GM20000 (cell line): ENCODE measurements around the gene RNU11.
"Not testable (repeated sequence)": the region's sequence is repeated elsewhere in the genome, so short reads cannot be mapped to it uniquely, and the experiment has no call there.

Experiments
- DNase-seq: peaks from one replicate; pipeline ENCODE4 v3.0.0; 2012; ENCODE audit warnings: low spot score
- CTCF ChIP-seq: IDR thresholded peaks from 2 replicates; pipeline ENCODE4 v1.5.1; 2012; ENCODE audit warnings: mild to moderate bottlenecking, control low read depth; ENCODE audit errors: extremely low read depth, missing control alignments

RNU11 gene

GRCh38 chr1:28646040-28646439 lies 2.4 kb upstream of the RNU11 start:
- DNase-seq = no peak
- TF ChIP-seq CTCF = no peak

GRCh38 chr1:28648008-28648473 lies 359 bp upstream of the RNU11 start:
- TF ChIP-seq CTCF = no peak
- DNase-seq = peak; percentile 85

GRCh38 chr1:28653063-28653462 lies 4.7 kb downstream of the RNU11 start:
- DNase-seq = not testable (repeated sequence)

- not testable (repeated sequence) for DNase-seq
These were observed 5.5 kb downstream of the RNU11 start for GRCh38 chr1:28653870-28654269.

GRCh38 chr1:28655448-28656311 lies 7.3 kb downstream of the RNU11 start:
- not testable (repeated sequence) for DNase-seq

- TF ChIP-seq CTCF = no peak
These were observed 7.9 kb downstream of the RNU11 start for GRCh38 chr1:28656335-28656734.

GRCh38 chr1:28663871-28664470 lies 15.6 kb downstream of the RNU11 start:
- no peak for DNase-seq
- no peak for TF ChIP-seq CTCF

More at GRCh38 chr1:28656335-28656734, 7.9 kb downstream of the RNU11 start:
- no peak for DNase-seq

- no peak for TF ChIP-seq CTCF
- no peak for DNase-seq
These were observed 18.4 kb downstream of the RNU11 start for GRCh38 chr1:28666806-28667205.

GRCh38 chr1:28668191-28668955 lies 20.0 kb downstream of the RNU11 start, which contains the start of gene GMEB1:
Gene GMEB1, plus strand, starts transcription at chr1:28668784. Its CDS starts 14,829 bp downstream, at chr1:28683613.
- TF ChIP-seq CTCF = no peak
- DNase-seq = peak; percentile 96
